Upper lobe of left lung (tissue), 6 donors: ENCODE results near the gene ZSCAN25. TPM values are rescaled to one million over a fixed set of nuclear protein-coding genes. Genes with fewer than 3 reads are reported as not detected.

Experiments used
- ATAC-seq, 2 donors: fragments of 200-7000 bp; cut with Tn5 transposase; one replicate each; pipeline ENCODE4 v1.9.1; 2022; ENCODE audit warnings: mild to moderate bottlenecking in 2 of 2, moderate library complexity in 2 of 2; ENCODE audit not compliant: low FRiP score in 2 of 2
- DNase-seq, 2 donors: peaks; one replicate each; pipeline ENCODE4 v3.0.0-alpha.2; 2019 to 2020
- H3K27ac ChIP-seq, 4 donors: fragments of 200-600 bp; sonication (generic); one replicate each; pipeline ENCODE4 v1.5.1; 2016 to 2019
- H3K27me3 ChIP-seq, 4 donors: fragments of 200-600 bp; sonication (generic); one replicate each; pipeline ENCODE4 v1.5.1; 2017 to 2019
- H3K36me3 ChIP-seq, 4 donors: fragments of 200-600 bp; sonication (generic); one replicate each; pipeline ENCODE4 v1.5.1; 2016 to 2019
- H3K4me1 ChIP-seq, 4 donors: fragments of 200-600 bp; sonication (generic); one replicate each; pipeline ENCODE4 v1.5.1; 2018 to 2019
- H3K4me3 ChIP-seq, 4 donors: fragments of 200-600 bp; sonication (generic); one replicate each; pipeline ENCODE4 v1.5.1; 2017 to 2019; ENCODE audit warnings: mild to moderate bottlenecking in 2 of 4, moderate library complexity in 1 of 4
- H3K9me3 ChIP-seq, 4 donors: fragments of 200-600 bp; sonication (generic); one replicate each; pipeline ENCODE4 v1.5.1; 2018 to 2019
- CTCF ChIP-seq, 6 experiments: fragments of 450-650 bp in 4 of 6; fragments of 200-600 bp in 2 of 6; sonication (generic) in 2 of 6; IDR thresholded peaks; one replicate each; pipeline ENCODE4 v1.5.1; 2016 to 2019; ENCODE audit warnings: antibody characterized with exemption in 6 of 6
- EP300 ChIP-seq, 4 donors: sonication (generic); formaldehyde crosslinking; IDR thresholded peaks; one replicate each; pipeline ENCODE4 v1.5.1; 2017; ENCODE audit warnings: antibody characterized with exemption in 4 of 4, control low read depth in 2 of 4
- POLR2A ChIP-seq, 4 donors: fragments of 450-650 bp; IDR thresholded peaks; one replicate each; pipeline ENCODE4 v1.5.1; 2016 to 2017; ENCODE audit warnings: antibody characterized with exemption in 4 of 4, mild to moderate bottlenecking in 2 of 4
- POLR2AphosphoS5 ChIP-seq, 2 donors: sonication (generic); formaldehyde crosslinking; IDR thresholded peaks; one replicate each; pipeline ENCODE4 v1.5.1; 2017; ENCODE audit warnings: antibody characterized with exemption in 2 of 2
- WGBS, 2 donors: methylation state at CpG; one replicate each; pipeline ENCODE4 v1.1.5; 2017 to 2018; 5-methylcytosine and 5-hydroxymethylcytosine counted together
- total RNA-seq, 6 donors: library from RNA; depleted of rRNA in 4 of 6; stranded (reverse); fragments of >200 nt in 4 of 6; gene quantifications; one replicate each; pipeline versions ENCODE4 v1.1.0 to v1.2.1, GENCODE V29; 2016 to 2021
- donor health status: DM: no; HTN: no; CAD: no; lungs with moderate emphysema.
- donor health status: DM: no; HTN: yes; CAD: no; lungs with severe emphysema.

Gene ZSCAN25
- total RNA-seq, 6 donors from 2014 or later, result 16.4 to 54.5 (median 18.2) TPM

- Histone ChIP-seq H3K4me3 (peak overlapping the region; percentile 81 to 98 (median 92)), H3K36me3 (peaks cover 7 to 40% (median 38%) of the 10 kb centered on the region in 4 donors), H3K9me3 (no peaks in the 10 kb centered on the region), H3K27me3 (no peaks in the 10 kb centered on the region), H3K27ac (peak overlapping the region; percentile 82 to 94 (median 88)), H3K4me1 (peaks cover 12 to 25% (median 13%) of the 10 kb centered on the region in 4 donors)
- WGBS, 2 donors, result 18 to 25% methylated on average over 14 to 22 of the region's 22 CpGs
- TF ChIP-seq EP300 (IDR thresholded peaks at IDR 0.05), result no peak
- TF ChIP-seq POLR2AphosphoS5 (IDR thresholded peaks at IDR 0.05), result no peak
- TF ChIP-seq CTCF (IDR thresholded peaks at IDR 0.05), result no peak
- no peak for TF ChIP-seq POLR2A (IDR thresholded peaks at IDR 0.05)
- no peak for DNase-seq
- peak in 1 of 2 donors; percentile 62 for ATAC-seq
Observed at GRCh38 chr7:99617192-99617781, 541 bp downstream of the ZSCAN25 start.

GRCh38 chr7:99618726-99619125 lies 2.0 kb downstream of the ZSCAN25 start:
- Histone ChIP-seq H3K27ac (no peak overlapping the region), H3K4me3 (no peak overlapping the region), H3K36me3 (peaks cover 21 to 54% (median 52%) of the 10 kb centered on the region in 4 donors), H3K27me3 (no peaks in the 10 kb centered on the region), H3K4me1 (peaks cover 12 to 30% (median 18%) of the 10 kb centered on the region in 4 donors), H3K9me3 (no peaks in the 10 kb centered on the region)
- ATAC-seq, result no peak
- WGBS, 2 donors, result 90 to 97% methylated on average over 3 of the region's 3 CpGs
- TF ChIP-seq POLR2A (IDR thresholded peaks at IDR 0.05), result no peak
- TF ChIP-seq CTCF (IDR thresholded peaks at IDR 0.05), result no peak
- no peak for TF ChIP-seq EP300 (IDR thresholded peaks at IDR 0.05)
- TF ChIP-seq POLR2AphosphoS5 (IDR thresholded peaks at IDR 0.05), result no peak
- no peak for DNase-seq

GRCh38 chr7:99619571-99620130 lies 2.9 kb downstream of the ZSCAN25 start:
- DNase-seq (peak in 1 of 2 donors; percentile 50), ATAC-seq (no peak)
- Histone ChIP-seq H3K4me3 (no peak overlapping the region), H3K27me3 (no peaks in the 10 kb centered on the region), H3K4me1 (peaks cover 12 to 39% (median 20%) of the 10 kb centered on the region in 4 donors), H3K27ac (no peak overlapping the region), H3K36me3 (peaks cover 26 to 63% (median 62%) of the 10 kb centered on the region in 4 donors), H3K9me3 (no peaks in the 10 kb centered on the region)
- TF ChIP-seq EP300 (IDR thresholded peaks at IDR 0.05) (no peak), CTCF (IDR thresholded peaks at IDR 0.05) (no peak), POLR2AphosphoS5 (IDR thresholded peaks at IDR 0.05) (no peak), POLR2A (IDR thresholded peaks at IDR 0.05) (no peak)
- 93 to 94% methylated on average over 14 to 18 of the region's 18 CpGs for WGBS, 2 donors

- 83 to 92% methylated on average over 4 to 5 of the region's 5 CpGs for WGBS, 2 donors
- DNase-seq (no peak), ATAC-seq (no peak)
- Histone ChIP-seq H3K9me3 (no peaks in the 10 kb centered on the region), H3K4me3 (no peak overlapping the region), H3K27ac (no peak overlapping the region), H3K36me3 (peaks cover 36 to 79% (median 77%) of the 10 kb centered on the region in 4 donors), H3K4me1 (peaks cover 12 to 36% (median 18%) of the 10 kb centered on the region in 4 donors), H3K27me3 (no peaks in the 10 kb centered on the region)
- TF ChIP-seq POLR2A (IDR thresholded peaks at IDR 0.05), result no peak
- no peak for TF ChIP-seq CTCF (IDR thresholded peaks at IDR 0.05)
- TF ChIP-seq EP300 (IDR thresholded peaks at IDR 0.05), result no peak
Observed at GRCh38 chr7:99621271-99621670, 4.5 kb downstream of the ZSCAN25 start.
